ENCODE measurements around the gene SAPCD2.

Gene SAPCD2

GRCh38 chr9:137016436-137016835 is 53.9 kb downstream of the SAPCD2 start:
- TF ChIP-seq CTCF (IDR thresholded peaks at IDR 0.05): no peak
- no peak for DNase-seq (ENCODE audit: low spot score)

GRCh38 chr9:137015976-137016375 is 54.4 kb downstream of the SAPCD2 start:
- no peak for DNase-seq (ENCODE audit: low spot score)
- Histone ChIP-seq H3K27ac (no peak overlapping the region), H3K4me3 (no peak overlapping the region)
- TF ChIP-seq CTCF (IDR thresholded peaks at IDR 0.05): no peak

More at GRCh38 chr9:137016436-137016835, 53.9 kb downstream of the SAPCD2 start:
- H3K27ac ChIP-seq: no peak overlapping the region
- no peak overlapping the region for H3K4me3 ChIP-seq

GRCh38 chr9:137015540-137015930 is 54.8 kb downstream of the SAPCD2 start:
- H3K27ac ChIP-seq: no peak overlapping the region
- no peak for TF ChIP-seq CTCF (IDR thresholded peaks at IDR 0.05)
- DNase-seq (ENCODE audit: low spot score): no peak
- H3K4me3 ChIP-seq: no peak overlapping the region

GRCh38 chr9:137014776-137015539 is 55.4 kb downstream of the SAPCD2 start:
- Histone ChIP-seq H3K27ac (no peak overlapping the region), H3K4me3 (no peak overlapping the region)
- TF ChIP-seq CTCF (IDR thresholded peaks at IDR 0.05): no peak
- DNase-seq (ENCODE audit: low spot score): no peak

- Histone ChIP-seq H3K4me3 (no peak overlapping the region), H3K27ac (no peak overlapping the region)
- TF ChIP-seq CTCF (IDR thresholded peaks at IDR 0.05): no peak
- DNase-seq (ENCODE audit: low spot score): no peak
These were observed 56.2 kb downstream of the SAPCD2 start for GRCh38 chr9:137014166-137014565.

GRCh38 chr9:137013571-137013940 is 56.8 kb downstream of the SAPCD2 start:
- no peak overlapping the region for H3K27ac ChIP-seq
- DNase-seq (ENCODE audit: low spot score): no peak
- H3K4me3 ChIP-seq: no peak overlapping the region
- TF ChIP-seq CTCF (IDR thresholded peaks at IDR 0.05): no peak
